HCT116 (cell line): Measurements from ENCODE around the gene RNF7. TPM values are rescaled to one million over a fixed set of nuclear protein-coding genes. Genes with fewer than 3 reads are reported as not detected.

Experiments
- ATAC-seq: fragments of 200-7000 bp; cut with Tn5 transposase; 2 replicates; pipeline ENCODE4 v1.9.1; 2020; ENCODE audit warnings: mild to moderate bottlenecking, moderate library complexity
- BruUV-seq: library from RNA; stranded (reverse); fragments of 400-500 nt; replicated peaks from 2 replicates; lab custom pipeline; 2021; lab: Mats Ljungman, UMichigan
- CTCF ChIA-PET: fragments of 300-600 bp; sonication (Branson Sonifier 250); formaldehyde crosslinking; loops from one replicate; lab custom pipeline; 2021; ENCODE audit warnings: antibody characterized with exemption; lab: Charles Lee
- POLR2A ChIA-PET: fragments of 300-600, 350-600 bp; sonication (Branson Sonifier 250); formaldehyde crosslinking; loops from one replicate; lab custom pipeline; 2021; ENCODE audit warnings: antibody characterized with exemption; lab: Charles Lee
- RAD21 ChIA-PET, 2 experiments: fragments of 300-600 bp; sonication (Branson Sonifier 250); formaldehyde crosslinking; loops; one replicate each; lab custom pipeline; 2023; ENCODE audit warnings: low total read pairs in 2 of 2; ENCODE audit not compliant: uncharacterized antibody in 2 of 2, unreplicated experiment in 2 of 2, low non-redundant PET in 1 of 2; lab: Charles Lee
- DNase-seq: peaks from one replicate; pipeline ENCODE4 v3.0.0-alpha.2; 2010; ENCODE audit warnings: low read depth, low spot score
- H2AFZ ChIP-seq: fragments of 200-600 bp; shearing (Covaris generic), sonication (generic); 2 replicates; pipeline ENCODE4 v1.6.1; 2017; ENCODE audit warnings: low read depth, mixed run types, mixed read lengths, antibody characterized with exemption, low read length; ENCODE audit not compliant: poor library complexity, severe bottlenecking
- H3K27ac ChIP-seq: 2 replicates; pipeline ENCODE4 v1.5.1; 2012; ENCODE audit warnings: low read depth, low read length
- H3K27me3 ChIP-seq: fragments of 200-600 bp; sonication (generic); 2 replicates; pipeline ENCODE4 v1.6.1; 2016; ENCODE audit warnings: mixed run types, low read length, mixed read lengths; ENCODE audit not compliant: insufficient read depth
- H3K36me3 ChIP-seq, 2 experiments: fragments of 200-500 bp in 1 of 2; fragments of 200-600 bp in 1 of 2; sonication (Bioruptor generic) in 1 of 2; sonication (generic) in 1 of 2; 2 replicates each; pipeline versions ENCODE4 v1.5.1 to v1.6.1; 2014 to 2016; ENCODE audit warnings: low read length in 2 of 2, inconsistent platforms in 1 of 2, mixed read lengths in 1 of 2, mixed run types in 1 of 2; ENCODE audit not compliant: insufficient read depth in 2 of 2, control insufficient read depth in 1 of 2
- H3K4me1 ChIP-seq, 2 experiments: fragments of 200-600 bp in 1 of 2; sonication (generic) in 1 of 2; 2 replicates each; pipeline versions ENCODE4 v1.5.1 to v1.6.1; 2012 to 2017; ENCODE audit warnings: low read length in 2 of 2, inconsistent platforms in 1 of 2, mild to moderate bottlenecking in 1 of 2, mixed read lengths in 1 of 2, mixed run types in 1 of 2, moderate library complexity in 1 of 2; ENCODE audit not compliant: insufficient read depth in 2 of 2, control insufficient read depth in 1 of 2
- H3K4me2 ChIP-seq: fragments of 200-600 bp; sonication (generic); 2 replicates; pipeline ENCODE4 v1.6.1; 2017; ENCODE audit warnings: mixed run types, low read length, mixed read lengths
- H3K4me3 ChIP-seq, 2 experiments: fragments of 200-600 bp in 1 of 2; sonication (generic) in 1 of 2; replicated peaks in 1 of 2; 2 replicates each; pipeline ENCODE4 v1.5.1; 2011 to 2016; ENCODE audit warnings: low read length in 2 of 2, control low read depth in 1 of 2, low read depth in 1 of 2, mild to moderate bottlenecking in 1 of 2, mixed read lengths in 1 of 2, mixed run types in 1 of 2
- H3K79me2 ChIP-seq: fragments of 200-600 bp; sonication (generic); 2 replicates; pipeline ENCODE4 v1.6.1; 2017; ENCODE audit warnings: mild to moderate bottlenecking, mixed run types, low read length, moderate library complexity, mixed read lengths; ENCODE audit not compliant: insufficient read depth
- H3K9ac ChIP-seq: fragments of 200-600 bp; sonication (generic); 2 replicates; pipeline ENCODE4 v1.6.1; 2016; ENCODE audit warnings: low read length, mixed read lengths
- H3K9me2 ChIP-seq: fragments of 200-600 bp; sonication (generic), shearing (Covaris generic); 2 replicates; pipeline ENCODE4 v1.6.1; 2017; ENCODE audit warnings: mixed run types, mild to moderate bottlenecking, moderate library complexity; ENCODE audit not compliant: insufficient read depth
- H3K9me3 ChIP-seq, 2 experiments: fragments of 200-500 bp in 1 of 2; fragments of 200-600 bp in 1 of 2; sonication (Bioruptor generic) in 1 of 2; sonication (generic) in 1 of 2; 2 replicates each; pipeline ENCODE4 v1.6.1; 2014 to 2017; ENCODE audit warnings: low read length in 2 of 2, mixed read lengths in 2 of 2, inconsistent platforms in 1 of 2, low read depth in 1 of 2, mild to moderate bottlenecking in 1 of 2, mixed run types in 1 of 2, moderate library complexity in 1 of 2; ENCODE audit not compliant: control insufficient read depth in 1 of 2, insufficient read depth in 1 of 2
- H4K20me1 ChIP-seq: fragments of 200-600 bp; sonication (generic), shearing (Covaris generic); 2 replicates; pipeline ENCODE4 v1.6.1; 2017; ENCODE audit warnings: mixed run types, mild to moderate bottlenecking, moderate library complexity; ENCODE audit not compliant: insufficient read depth
- CEBPB ChIP-seq: IDR thresholded peaks from 2 replicates; pipeline ENCODE4 v1.6.1; 2012; ENCODE audit warnings: low read depth
- EZH2 ChIP-seq: fragments of 200-600 bp; sonication (generic); IDR thresholded peaks from 2 replicates; pipeline ENCODE4 v1.6.1; 2017; ENCODE audit warnings: antibody characterized with exemption, mixed run types
- EZH2phosphoT487 ChIP-seq: fragments of 200-600 bp; IDR thresholded peaks from 2 replicates; pipeline ENCODE4 v1.6.1; 2018; ENCODE audit warnings: antibody characterized with exemption, borderline replicate concordance
- FOSL1 ChIP-seq: IDR thresholded peaks from 2 replicates; pipeline ENCODE4 v1.6.1; 2012; ENCODE audit warnings: low read depth
- POLR2A ChIP-seq: IDR thresholded peaks from 2 replicates; pipeline ENCODE4 v1.7.0; 2011; ENCODE audit warnings: borderline replicate concordance; ENCODE audit not compliant: insufficient read depth, insufficient read length; ENCODE audit errors: extremely low read depth
- POLR2AphosphoS5 ChIP-seq: IDR thresholded peaks from 2 replicates; pipeline ENCODE4 v1.6.1; 2011; ENCODE audit warnings: mild to moderate bottlenecking, low read depth, low read length, moderate library complexity
- RAD21 ChIP-seq: IDR thresholded peaks from 2 replicates; pipeline ENCODE4 v1.6.1; 2012; ENCODE audit warnings: low read depth, mild to moderate bottlenecking
- SIN3A ChIP-seq: IDR thresholded peaks from 2 replicates; pipeline ENCODE4 v1.6.1; 2012; ENCODE audit warnings: low read depth
- SP1 ChIP-seq: IDR thresholded peaks from 2 replicates; pipeline ENCODE4 v1.6.1; 2012; ENCODE audit warnings: low read depth
- ZNF274 ChIP-seq: fragments of 200-500 bp; sonication (Bioruptor generic); IDR thresholded peaks from 2 replicates; pipeline ENCODE4 v1.6.1; 2014; ENCODE audit warnings: mild to moderate bottlenecking, low read depth, low read length, inconsistent platforms
- intact Hi-C: fragments of 100-400 bp; cut with micrococcal nuclease; formaldehyde crosslinking; loops from 2 replicates; pipeline ENCODE4 v1.10.0; 2022
- total RNA-seq: library from RNA; stranded (reverse); gene quantifications from one replicate; pipeline ENCODE4 v1.2.1, GENCODE V29; 2021; ENCODE audit not compliant: unreplicated experiment
- TF ChIP-seq, protein P1 (sequence below): IDR thresholded peaks from 2 replicates; pipeline ENCODE4 v1.6.1; 2011; ENCODE audit warnings: mild to moderate bottlenecking, low read length, moderate library complexity; ENCODE audit not compliant: insufficient replicate concordance; ENCODE audit errors: extremely low read depth
- TF ChIP-seq, protein P2 (sequence below): IDR thresholded peaks from 2 replicates; pipeline ENCODE4 v1.6.1; 2012
- TF ChIP-seq, protein P3 (sequence below): IDR thresholded peaks from 2 replicates; pipeline ENCODE4 v1.6.1; 2012

RNF7 gene
- total RNA-seq, 1 experiment from 2014 or later = 82.3 TPM

DNA sequence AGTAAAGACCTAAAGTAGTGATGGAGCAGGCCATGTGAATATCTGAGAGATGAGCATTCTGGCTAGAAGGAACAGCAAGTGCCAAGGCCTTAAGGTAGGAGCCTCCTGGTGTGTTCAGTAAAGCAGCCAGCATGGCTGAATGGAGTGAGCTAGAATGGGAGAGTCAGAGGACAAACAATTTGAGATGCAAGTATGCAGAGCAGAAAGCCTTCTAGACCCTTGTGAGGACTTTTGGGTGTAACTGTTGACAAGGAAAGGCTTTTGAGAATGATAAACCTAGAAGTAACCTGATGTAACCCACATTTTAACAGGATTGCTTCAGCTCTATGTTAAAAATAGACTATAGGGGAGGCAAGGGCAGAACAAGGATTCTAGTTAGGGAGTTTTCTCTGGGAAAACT, 14.8 kb upstream of the RNF7 start:
- no TSS peak for BruUV-seq
- Histone ChIP-seq H3K27ac (no peak overlapping the region), H3K4me1 (no peaks in the 10 kb centered on the region), H4K20me1 (no peaks in the 10 kb centered on the region), H3K27me3 (no peaks in the 10 kb centered on the region), H3K36me3 (no peaks in the 10 kb centered on the region), H3K9me3 (no peaks in the 10 kb centered on the region), H3K9me2 (no peaks in the 10 kb centered on the region), H3K4me3 (no peak overlapping the region), H2AFZ (no peak overlapping the region), H3K4me2 (no peak overlapping the region), H3K9ac (no peak overlapping the region), H3K79me2 (no peaks in the 10 kb centered on the region)
- ChIA-PET POLR2A (no interaction called here), CTCF (no interaction called here), RAD21 (no interaction called here)
- TF ChIP-seq SIN3A (no peak), EZH2 (no peak), FOSL1 (no peak), POLR2A (no peak), EZH2phosphoT487 (no peak), CEBPB (no peak), ZNF274 (no peak), RAD21 (no peak), POLR2AphosphoS5 (no peak), SP1 (no peak)
- TF ChIP-seq, protein P1, sequence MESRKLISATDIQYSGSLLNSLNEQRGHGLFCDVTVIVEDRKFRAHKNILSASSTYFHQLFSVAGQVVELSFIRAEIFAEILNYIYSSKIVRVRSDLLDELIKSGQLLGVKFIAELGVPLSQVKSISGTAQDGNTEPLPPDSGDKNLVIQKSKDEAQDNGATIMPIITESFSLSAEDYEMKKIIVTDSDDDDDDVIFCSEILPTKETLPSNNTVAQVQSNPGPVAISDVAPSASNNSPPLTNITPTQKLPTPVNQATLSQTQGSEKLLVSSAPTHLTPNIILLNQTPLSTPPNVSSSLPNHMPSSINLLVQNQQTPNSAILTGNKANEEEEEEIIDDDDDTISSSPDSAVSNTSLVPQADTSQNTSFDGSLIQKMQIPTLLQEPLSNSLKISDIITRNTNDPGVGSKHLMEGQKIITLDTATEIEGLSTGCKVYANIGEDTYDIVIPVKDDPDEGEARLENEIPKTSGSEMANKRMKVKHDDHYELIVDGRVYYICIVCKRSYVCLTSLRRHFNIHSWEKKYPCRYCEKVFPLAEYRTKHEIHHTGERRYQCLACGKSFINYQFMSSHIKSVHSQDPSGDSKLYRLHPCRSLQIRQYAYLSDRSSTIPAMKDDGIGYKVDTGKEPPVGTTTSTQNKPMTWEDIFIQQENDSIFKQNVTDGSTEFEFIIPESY = no peak
- TF ChIP-seq, protein P2, sequence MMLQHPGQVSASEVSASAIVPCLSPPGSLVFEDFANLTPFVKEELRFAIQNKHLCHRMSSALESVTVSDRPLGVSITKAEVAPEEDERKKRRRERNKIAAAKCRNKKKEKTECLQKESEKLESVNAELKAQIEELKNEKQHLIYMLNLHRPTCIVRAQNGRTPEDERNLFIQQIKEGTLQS = no peak
- TF ChIP-seq, protein P3, sequence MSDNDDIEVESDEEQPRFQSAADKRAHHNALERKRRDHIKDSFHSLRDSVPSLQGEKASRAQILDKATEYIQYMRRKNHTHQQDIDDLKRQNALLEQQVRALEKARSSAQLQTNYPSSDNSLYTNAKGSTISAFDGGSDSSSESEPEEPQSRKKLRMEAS = no peak
- ATAC-seq (no peak), DNase-seq (no peak)
- intact Hi-C loops = no loop called here
